ENCODE data around the gene LRRC49. TPM values are rescaled to one million over a fixed set of nuclear protein-coding genes. Genes with fewer than 3 reads are reported as not detected.

The LRRC49 gene
- total and polyA plus RNA-seq, 2 donors (not counting 3 experiments of a cell fraction or from before 2014, with no cell fraction given): 3.0 to 6.6 TPM

- DNase-seq (ENCODE audit: low read depth, low spot score) (no peak), FAIRE-seq (no peak)
- no peaks in the 10 kb centered on the region for H3K9me3 ChIP-seq (replicated peaks; ENCODE audit: control insufficient read depth, insufficient read depth, low read length)
- no peak overlapping the region for H3K4me3 ChIP-seq (replicated peaks in 1 of 3; ENCODE audit: insufficient read depth in 1 of 3, low read depth in 1 of 3, low read length in 3 of 3)
- ChIA-PET CTCF (interaction anchor here (0.8 to 4.4 kb wide), 15 partner anchors 10 to 305 kb away, joined by 3 to 160 read pairs (median 8); partner anchors contain the start of genes LARP6, LRRC49 and THAP10), POLR2A (interaction anchor here (0.6 kb wide), 1 partner anchor 1308 kb away, joined by 5 read pairs; no protein-coding TSS in a partner anchor)
- dilution Hi-C loops (cut with MboI; ENCODE audit: extremely low pct_ligation_motif_present, low sequenced_read_pairs): no loop called here
- H3K4me1 ChIP-seq (ENCODE audit: control insufficient read depth, extremely low read depth, insufficient read depth, low read length): no peaks in the 10 kb centered on the region
- intact Hi-C loops (cut with micrococcal nuclease): no loop called here
- no peaks in the 10 kb centered on the region for H3K79me2 ChIP-seq (ENCODE audit: control insufficient read depth, insufficient read depth, low read length)
- H3K27ac ChIP-seq (ENCODE audit: insufficient read depth, low read depth, low read length): no peak overlapping the region
- H3K9me1 ChIP-seq (replicated peaks; ENCODE audit: control insufficient read depth, extremely low read depth, insufficient read depth, low read length): no peaks in the 10 kb centered on the region
- H3K4me2 ChIP-seq (ENCODE audit: insufficient read depth, low read length): no peak overlapping the region
- TF ChIP-seq JUN (IDR thresholded peaks at IDR 0.05; ENCODE audit: borderline replicate concordance, insufficient read depth, insufficient read length, low read depth): no peak
- TF ChIP-seq MYC (IDR thresholded peaks at IDR 0.05; ENCODE audit: low read depth, low read length): no peak
- no peak for TF ChIP-seq POLR2AphosphoS5 (IDR thresholded peaks at IDR 0.05; ENCODE audit: insufficient read depth, low read depth, low read length)
- no peak for TF ChIP-seq EZH2 (IDR thresholded peaks at IDR 0.05; ENCODE audit: borderline replicate concordance, low read depth, low read length, severe bottlenecking)
- TF ChIP-seq CTCF (IDR thresholded peaks at IDR 0.05; ENCODE audit: extremely low read depth in 1 of 2, insufficient read depth in 1 of 2, low read depth in 1 of 2, low read length in 2 of 2): no peak
- no peak for TF ChIP-seq FOS (IDR thresholded peaks at IDR 0.05; ENCODE audit: borderline replicate concordance, insufficient read depth, low read length)
- TF ChIP-seq POLR2A (IDR thresholded peaks at IDR 0.05; ENCODE audit: low read depth, low read length): no peak
- no peak for TF ChIP-seq GATA2 (IDR thresholded peaks at IDR 0.05; ENCODE audit: insufficient read depth, insufficient read length, low read depth, low read length)
- TF ChIP-seq MAX (IDR thresholded peaks at IDR 0.05; ENCODE audit: insufficient read depth, insufficient read length): no peak
- no peak overlapping the region for H3K9ac ChIP-seq (replicated peaks; ENCODE audit: extremely low read depth, insufficient read depth, low read length)
- no peak overlapping the region for H2AFZ ChIP-seq (ENCODE audit: low read depth, low read length)
- no peaks in the 10 kb centered on the region for H4K20me1 ChIP-seq (replicated peaks; ENCODE audit: control insufficient read depth, extremely low read depth, insufficient read depth, low read length)
- no TSS peak for BruUV-seq (replicated peaks)
- no peaks in the 10 kb centered on the region for H3K27me3 ChIP-seq (ENCODE audit: control insufficient read depth in 2 of 2, insufficient read depth in 2 of 2, low read length in 2 of 2)
- H3K36me3 ChIP-seq (ENCODE audit: control insufficient read depth in 2 of 2, extremely low read depth in 1 of 2, insufficient read depth in 2 of 2, low read length in 2 of 2): no peaks in the 10 kb centered on the region
Observed at GRCh38 chr15:70873232-70874054, 19.2 kb upstream of the LRRC49 start.
